ENCODE measurements around the gene STAC3. TPM values are rescaled to one million over a fixed set of nuclear protein-coding genes. Genes with fewer than 3 reads are reported as not detected.

STAC3 gene
- total RNA-seq, 2 experiments from 2014 or later = 7.5 to 9.9 TPM

DNA sequence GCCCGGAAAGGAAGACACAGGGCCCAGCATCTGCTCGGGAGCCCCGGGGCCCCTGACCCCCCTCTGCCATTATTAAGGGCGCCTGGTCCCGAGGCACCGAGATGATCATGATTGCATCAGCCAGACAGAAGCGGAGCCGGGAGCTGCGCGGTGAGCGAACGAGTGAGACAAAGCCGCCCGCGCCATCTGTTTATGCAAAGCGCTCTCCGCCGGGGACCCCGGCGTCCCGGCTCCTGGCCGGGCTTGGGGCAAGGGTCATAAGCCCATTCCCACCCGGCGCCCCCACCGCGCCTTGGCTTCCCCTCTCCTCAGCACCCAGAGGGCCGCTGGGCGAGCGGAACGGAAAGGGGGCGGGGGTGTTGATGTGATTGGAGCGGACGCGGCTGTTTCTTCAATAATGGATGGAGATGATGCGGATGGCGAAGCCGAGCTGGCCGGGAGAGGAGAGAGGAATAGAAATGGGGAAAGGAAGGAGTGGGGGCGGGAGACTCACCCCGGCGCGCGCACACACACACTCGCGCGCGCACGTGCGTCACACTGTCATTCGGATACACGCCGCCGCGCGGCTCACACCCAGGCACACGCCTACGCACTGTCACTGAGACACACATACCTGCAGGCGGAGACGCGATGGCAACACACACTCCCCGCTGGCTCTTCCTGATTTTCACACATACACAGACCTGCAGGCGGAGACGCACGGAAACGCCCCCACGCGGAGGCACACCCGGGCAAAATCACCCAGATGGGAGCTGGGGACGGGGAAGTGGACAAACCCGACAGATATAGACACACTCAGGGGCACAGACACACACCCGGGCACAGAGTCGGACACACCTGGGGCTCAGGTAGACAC, 10.7 kb downstream of the STAC3 start:
- H3K36me3 Mint-ChIP-seq (ENCODE audit: low read depth) = peaks cover 11% of the 10 kb centered on the region
- peaks cover 85% of the 10 kb centered on the region for H3K4me1 Mint-ChIP-seq (ENCODE audit: low read depth)
- peak overlapping the region; percentile 83 for H3K4me3 Mint-ChIP-seq
- ChIA-PET CTCF (interaction anchor here (0.6 to 12.3 kb wide), 13 partner anchors 8 to 637 kb away, joined by 3 to 389 read pairs (median 4); partner anchors contain the start of genes GLI1, INHBE, SHMT2 and STAC3), POLR2A (interaction anchor here (0.6 to 3.4 kb wide), 3 partner anchors 11 to 142 kb away, joined by 4 to 11 read pairs (median 5); partner anchors contain the start of gene SHMT2)
- ATAC-seq (peak; percentile 31), DNase-seq (peak; percentile 72)
- no peaks in the 10 kb centered on the region for H3K9me3 Mint-ChIP-seq (ENCODE audit: insufficient read depth)
- H3K27me3 Mint-ChIP-seq (ENCODE audit: low read depth) = peaks cover 43% of the 10 kb centered on the region
- H3K27ac Mint-ChIP-seq = peak overlapping the region; percentile 68

DNA sequence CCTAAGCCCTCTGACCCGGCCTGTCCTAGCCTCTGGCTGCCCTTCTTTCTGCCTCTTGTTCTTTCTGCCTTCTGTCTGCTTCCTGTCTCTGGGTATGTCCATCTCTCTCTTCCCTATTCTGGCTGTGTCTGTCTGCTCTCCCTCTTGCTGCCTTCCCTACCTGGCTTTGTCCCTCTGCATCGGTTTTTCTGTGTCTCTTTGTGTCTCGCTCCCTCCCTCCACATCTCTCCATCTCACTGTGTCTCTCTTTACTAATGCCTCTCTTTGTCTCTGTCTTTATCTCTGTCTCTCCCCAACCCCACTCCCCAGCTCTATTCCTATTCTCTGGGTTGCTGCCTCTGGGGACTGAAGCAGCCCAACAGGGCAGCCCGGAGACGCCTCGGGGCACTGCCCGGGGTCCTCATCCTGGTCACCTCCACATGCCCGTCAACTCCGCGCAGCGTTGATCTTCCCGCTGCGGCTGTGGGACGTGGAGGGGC, 11.4 kb downstream of the STAC3 start:
- Mint-ChIP-seq H3K4me3 (peak overlapping the region; percentile 83), H3K4me1 (ENCODE audit: low read depth) (peaks cover 87% of the 10 kb centered on the region), H3K27me3 (ENCODE audit: low read depth) (peaks cover 43% of the 10 kb centered on the region), H3K27ac (peak overlapping the region; percentile 61), H3K36me3 (ENCODE audit: low read depth) (peaks cover 14% of the 10 kb centered on the region), H3K9me3 (ENCODE audit: insufficient read depth) (no peaks in the 10 kb centered on the region)
- ATAC-seq (peak; percentile 0), DNase-seq (no peak)
- POLR2A ChIA-PET = interaction anchor here (2.2 to 2.5 kb wide), 2 partner anchors 10 to 13 kb away, joined by 5 to 13 read pairs; partner anchors contain the start of gene SHMT2
- CTCF ChIA-PET = interaction anchor here (0.9 to 12.3 kb wide), 17 partner anchors 9 to 227 kb away, joined by 3 to 389 read pairs (median 4); partner anchors contain the start of genes GLI1, INHBE, SHMT2 and STAC3

DNA sequence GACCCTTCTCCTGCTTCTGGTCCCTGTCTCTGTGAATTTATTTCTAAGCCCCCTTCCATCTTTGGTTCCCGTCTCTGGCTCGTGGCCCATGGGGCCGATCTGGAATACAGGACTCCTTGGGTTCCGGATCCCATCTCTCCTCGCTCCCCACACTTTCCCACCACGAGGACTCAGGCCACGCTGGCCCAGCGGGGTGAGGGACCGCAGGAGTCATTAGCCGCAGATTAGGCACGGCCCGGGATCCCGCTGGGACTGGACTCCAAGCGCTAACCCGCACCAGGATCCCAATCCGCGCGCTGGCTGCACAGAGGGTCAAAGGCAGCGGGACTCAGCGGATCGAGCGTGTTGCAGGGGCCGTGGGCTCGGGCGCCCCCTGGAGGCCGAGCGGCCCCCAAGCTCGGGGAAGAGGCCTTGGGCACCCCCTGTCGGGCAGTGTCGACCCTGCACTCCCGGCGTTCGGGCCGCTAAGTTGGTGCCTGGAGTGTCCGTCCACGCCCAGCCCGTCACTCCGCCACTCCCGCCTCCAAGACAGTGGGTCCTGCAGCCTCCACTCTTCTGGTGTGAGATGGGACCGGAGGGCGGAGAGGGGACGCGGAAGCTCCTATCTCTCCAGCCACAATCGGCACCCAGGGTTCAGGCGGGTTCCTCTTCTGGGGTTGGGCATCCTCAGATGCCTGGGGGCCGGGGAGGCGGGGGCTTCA, 12.0 kb downstream of the STAC3 start:
- peak overlapping the region; percentile 83 for H3K4me3 Mint-ChIP-seq
- peak; percentile 64 for ATAC-seq
- peaks cover 91% of the 10 kb centered on the region for H3K4me1 Mint-ChIP-seq (ENCODE audit: low read depth)
- peak; percentile 90 for DNase-seq
- H3K27ac Mint-ChIP-seq = peak overlapping the region; percentile 40
- CTCF ChIA-PET = interaction anchor here (0.9 to 12.3 kb wide), 17 partner anchors 9 to 228 kb away, joined by 3 to 389 read pairs (median 4); partner anchors contain the start of genes GLI1, INHBE, NXPH4 and SHMT2
- H3K27me3 Mint-ChIP-seq (ENCODE audit: low read depth) = peaks cover 43% of the 10 kb centered on the region
- no peaks in the 10 kb centered on the region for H3K9me3 Mint-ChIP-seq (ENCODE audit: insufficient read depth)
- POLR2A ChIA-PET = interaction anchor here (0.5 to 2.5 kb wide), 4 partner anchors 9 to 42 kb away, joined by 3 to 13 read pairs (median 4); partner anchors contain the start of gene SHMT2
- H3K36me3 Mint-ChIP-seq (ENCODE audit: low read depth) = peaks cover 20% of the 10 kb centered on the region

DNA sequence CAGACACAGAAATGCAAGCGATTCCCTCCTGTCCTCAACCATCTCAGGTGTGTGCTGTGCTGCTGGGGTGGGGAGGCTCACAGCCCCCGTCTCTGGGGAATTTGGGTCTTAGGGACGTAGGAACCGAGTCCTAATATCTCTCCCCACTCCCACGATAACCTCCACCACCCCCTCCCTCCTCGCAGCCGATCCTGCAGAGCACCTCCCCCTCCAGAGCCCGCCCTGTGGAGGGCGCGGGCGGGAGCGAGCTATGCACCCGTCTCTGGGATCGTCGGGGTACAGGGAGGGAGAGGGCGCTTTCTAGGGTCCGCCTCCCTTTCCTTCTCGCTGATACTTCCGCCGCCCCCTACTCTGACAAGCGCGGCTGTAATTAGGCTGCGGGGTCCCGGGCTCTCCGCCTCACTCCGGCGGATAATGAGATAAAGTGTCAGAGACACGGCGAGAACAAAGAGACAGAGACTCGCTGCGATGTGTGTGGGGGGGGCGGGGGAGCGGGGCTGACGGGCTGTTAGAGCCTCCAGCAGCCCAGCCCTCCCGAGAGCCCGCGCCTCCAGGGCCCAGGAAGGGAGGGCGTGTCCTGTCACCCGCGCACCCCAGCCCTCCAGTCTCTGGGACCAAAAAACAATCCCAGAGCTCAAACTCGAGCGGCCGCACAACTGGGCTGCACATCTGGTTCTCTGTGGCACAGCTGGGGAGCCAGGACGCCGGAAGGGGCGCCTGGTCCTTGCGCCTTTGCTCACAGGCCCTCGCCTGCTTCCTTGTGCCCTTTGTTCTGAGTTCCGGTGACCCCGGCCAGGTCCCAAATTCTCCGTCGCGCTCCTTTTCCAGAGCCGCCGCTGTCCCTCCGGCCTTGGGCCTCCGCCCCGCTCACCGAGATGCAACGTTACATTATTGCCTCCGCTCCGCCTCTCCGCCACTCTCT, 12.8 kb downstream of the STAC3 start:
- peak overlapping the region; percentile 40 for H3K27ac Mint-ChIP-seq
- no peaks in the 10 kb centered on the region for H3K9me3 Mint-ChIP-seq (ENCODE audit: insufficient read depth)
- POLR2A ChIA-PET = interaction anchor here (1.1 to 2.2 kb wide), 3 partner anchors 8 to 15 kb away, joined by 3 to 13 read pairs (median 7); partner anchors contain the start of gene SHMT2
- H3K4me3 Mint-ChIP-seq = peak overlapping the region; percentile 83
- H3K4me1 Mint-ChIP-seq (ENCODE audit: low read depth) = peaks cover 88% of the 10 kb centered on the region
- CTCF ChIA-PET = interaction anchor here (0.9 to 12.3 kb wide), 13 partner anchors 10 to 230 kb away, joined by 3 to 389 read pairs (median 4); partner anchors contain the start of genes GLI1, NXPH4, SHMT2 and STAT6
- DNase-seq (peak; percentile 49), ATAC-seq (peak; percentile 3)
- H3K36me3 Mint-ChIP-seq (ENCODE audit: low read depth) = peaks cover 28% of the 10 kb centered on the region
- peaks cover 43% of the 10 kb centered on the region for H3K27me3 Mint-ChIP-seq (ENCODE audit: low read depth)

DNA sequence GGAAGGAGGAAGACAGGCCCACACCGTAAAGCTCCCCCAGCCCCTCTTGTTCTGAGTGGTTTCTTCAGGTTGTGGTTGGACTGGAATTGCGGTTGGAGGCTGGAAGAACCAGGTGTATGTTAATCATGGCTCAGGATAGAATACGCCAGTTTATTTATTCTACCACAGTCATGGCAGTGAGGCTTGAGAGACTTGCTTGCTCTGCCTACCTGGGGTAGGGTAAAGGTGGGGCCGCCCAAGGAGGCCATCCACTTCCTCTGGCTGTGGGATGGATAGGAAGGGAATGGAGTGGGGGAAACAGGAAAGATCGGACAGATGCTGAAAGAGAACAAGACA, 13.4 kb downstream of the STAC3 start:
- peaks cover 41% of the 10 kb centered on the region for H3K27me3 Mint-ChIP-seq (ENCODE audit: low read depth)
- no peak for DNase-seq
- no peak for ATAC-seq
- peaks cover 82% of the 10 kb centered on the region for H3K4me1 Mint-ChIP-seq (ENCODE audit: low read depth)
- POLR2A ChIA-PET = interaction anchor here (1.1 to 2.2 kb wide), 3 partner anchors 8 to 15 kb away, joined by 3 to 13 read pairs (median 7); partner anchors contain the start of gene SHMT2
- H3K9me3 Mint-ChIP-seq (ENCODE audit: insufficient read depth) = no peaks in the 10 kb centered on the region
- H3K36me3 Mint-ChIP-seq (ENCODE audit: low read depth) = peaks cover 34% of the 10 kb centered on the region
- no peak overlapping the region for H3K27ac Mint-ChIP-seq
- CTCF ChIA-PET = interaction anchor here (1.1 to 12.3 kb wide), 4 partner anchors 10 to 229 kb away, joined by 3 to 389 read pairs (median 126); partner anchors contain the start of gene SHMT2
- H3K4me3 Mint-ChIP-seq = peak overlapping the region; percentile 6

DNA sequence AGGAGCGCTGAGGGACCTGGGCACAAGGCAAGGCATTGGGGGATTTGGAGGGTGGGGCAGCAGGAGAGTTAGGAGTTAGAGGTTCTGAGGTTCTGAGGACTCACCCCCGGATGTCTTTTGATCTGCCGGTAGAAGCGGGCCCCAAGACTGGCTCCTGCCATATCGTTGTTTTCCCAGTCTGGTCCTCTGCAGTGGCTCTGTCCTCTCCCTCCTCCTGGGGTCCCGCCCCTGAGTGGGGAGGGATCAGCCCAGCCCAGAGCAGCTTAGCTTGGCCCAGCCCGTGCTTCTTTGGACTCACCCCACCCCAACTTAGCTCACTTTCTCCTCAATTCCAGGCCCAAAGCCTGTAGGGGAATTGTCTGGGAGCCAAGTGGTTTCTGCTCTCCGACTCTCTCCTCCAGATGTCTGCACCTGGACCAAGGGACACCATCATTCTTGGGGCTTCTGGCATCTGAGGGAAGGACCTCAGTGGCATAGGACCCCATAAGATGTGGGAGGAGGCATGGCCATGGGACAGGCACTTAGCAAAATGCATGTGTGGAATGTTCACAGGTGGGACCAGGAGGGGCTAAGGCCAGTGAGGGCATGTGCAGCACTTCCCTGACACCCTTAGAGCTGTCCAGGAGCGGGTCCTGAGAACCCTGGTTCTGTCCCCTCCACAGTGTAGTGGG, 13.9 kb downstream of the STAC3 start:
- no peak overlapping the region for H3K27ac Mint-ChIP-seq
- no peak for ATAC-seq
- H3K9me3 Mint-ChIP-seq (ENCODE audit: insufficient read depth) = no peaks in the 10 kb centered on the region
- H3K36me3 Mint-ChIP-seq (ENCODE audit: low read depth) = peaks cover 38% of the 10 kb centered on the region
- peaks cover 38% of the 10 kb centered on the region for H3K27me3 Mint-ChIP-seq (ENCODE audit: low read depth)
- ChIA-PET POLR2A (interaction anchor here (1.1 to 2.0 kb wide), 3 partner anchors 10 to 14 kb away, joined by 3 to 7 read pairs (median 4); no protein-coding TSS in a partner anchor), CTCF (interaction anchor here (1.1 to 12.3 kb wide), 3 partner anchors 9 to 229 kb away, joined by 3 to 389 read pairs (median 246); partner anchors contain the start of gene SHMT2)
- no peak for DNase-seq
- H3K4me3 Mint-ChIP-seq = peak overlapping the region; percentile 6
- peaks cover 77% of the 10 kb centered on the region for H3K4me1 Mint-ChIP-seq (ENCODE audit: low read depth)

DNA sequence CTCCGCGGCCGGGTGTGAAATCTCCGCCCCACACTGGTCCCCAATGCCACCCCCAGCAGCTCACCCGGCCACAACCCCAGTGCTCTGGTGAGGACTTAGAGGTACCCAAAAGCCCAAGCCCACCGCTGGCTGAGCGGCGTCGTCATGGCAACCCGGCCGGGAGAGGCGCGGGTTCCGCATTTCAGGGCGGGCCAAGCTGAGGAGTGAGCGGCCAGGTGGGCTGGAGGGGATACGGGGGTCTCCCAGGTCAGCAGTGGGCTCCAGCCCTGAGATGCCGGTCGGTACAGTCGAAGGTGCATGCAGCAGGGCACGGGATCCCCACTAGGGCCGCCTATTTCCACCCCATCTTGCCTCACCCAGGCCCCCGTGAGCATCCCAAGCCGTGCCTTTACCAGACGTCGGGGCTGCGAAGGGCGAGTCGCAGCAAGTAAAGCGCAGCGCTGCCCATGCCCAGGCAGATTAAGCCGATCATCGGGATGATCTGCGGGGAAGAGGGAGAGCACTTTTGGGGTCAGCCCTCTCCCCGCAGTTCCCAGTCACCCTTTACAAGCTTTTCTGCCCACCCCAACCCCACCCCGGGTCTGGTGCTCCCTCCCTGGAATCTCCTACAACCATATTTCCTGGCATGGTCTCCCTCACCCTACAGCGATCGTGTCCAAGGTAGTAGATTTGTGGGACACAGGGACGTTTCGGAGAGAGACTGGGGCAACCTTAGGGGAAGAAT, 14.6 kb downstream of the STAC3 start:
- peaks cover 74% of the 10 kb centered on the region for H3K4me1 Mint-ChIP-seq (ENCODE audit: low read depth)
- peaks cover 31% of the 10 kb centered on the region for H3K27me3 Mint-ChIP-seq (ENCODE audit: low read depth)
- ChIA-PET CTCF (interaction anchor here (9.7 to 12.3 kb wide), 2 partner anchors 9 to 22 kb away, joined by 246 to 389 read pairs; partner anchors contain the start of gene SHMT2), POLR2A (interaction anchor here (1.9 to 2.0 kb wide), 2 partner anchors 10 to 13 kb away, joined by 4 to 7 read pairs; no protein-coding TSS in a partner anchor)
- no peak for DNase-seq
- H3K36me3 Mint-ChIP-seq (ENCODE audit: low read depth) = peaks cover 45% of the 10 kb centered on the region
- ATAC-seq = no peak
- no peak overlapping the region for H3K4me3 Mint-ChIP-seq
- H3K27ac Mint-ChIP-seq = no peak overlapping the region
- H3K9me3 Mint-ChIP-seq (ENCODE audit: insufficient read depth) = no peaks in the 10 kb centered on the region

DNA sequence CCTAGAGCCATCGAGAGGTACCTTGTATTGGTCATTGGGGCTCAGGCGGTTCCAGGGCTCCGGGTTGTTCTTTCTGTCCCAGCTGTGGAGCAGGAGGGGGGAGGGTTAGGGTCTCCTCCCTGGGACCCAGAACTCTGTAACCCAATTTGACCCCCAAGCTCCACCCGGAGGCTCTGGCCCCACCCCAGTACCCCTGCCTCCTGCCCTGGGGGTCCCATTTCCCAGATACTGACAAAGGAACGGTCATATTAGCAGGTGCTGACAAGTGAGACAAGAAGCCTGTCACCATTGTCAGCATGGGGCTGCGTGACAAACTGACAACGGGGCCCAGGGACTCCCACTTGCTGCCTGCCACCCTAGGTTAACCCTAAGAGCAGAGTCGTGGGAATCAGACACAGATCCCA, 15.3 kb downstream of the STAC3 start:
- POLR2A ChIA-PET = interaction anchor here (1.9 kb wide), 1 partner anchor 9 kb away, joined by 4 read pairs; no protein-coding TSS in a partner anchor
- Mint-ChIP-seq H3K27me3 (ENCODE audit: low read depth) (peaks cover 24% of the 10 kb centered on the region), H3K36me3 (ENCODE audit: low read depth) (peaks cover 52% of the 10 kb centered on the region), H3K27ac (no peak overlapping the region), H3K4me1 (ENCODE audit: low read depth) (peaks cover 74% of the 10 kb centered on the region), H3K4me3 (no peak overlapping the region), H3K9me3 (ENCODE audit: insufficient read depth) (no peaks in the 10 kb centered on the region)
- no peak for ATAC-seq
- CTCF ChIA-PET = interaction anchor here (9.7 to 12.3 kb wide), 2 partner anchors 8 to 22 kb away, joined by 246 to 389 read pairs; partner anchors contain the start of gene SHMT2
- no peak for DNase-seq

DNA sequence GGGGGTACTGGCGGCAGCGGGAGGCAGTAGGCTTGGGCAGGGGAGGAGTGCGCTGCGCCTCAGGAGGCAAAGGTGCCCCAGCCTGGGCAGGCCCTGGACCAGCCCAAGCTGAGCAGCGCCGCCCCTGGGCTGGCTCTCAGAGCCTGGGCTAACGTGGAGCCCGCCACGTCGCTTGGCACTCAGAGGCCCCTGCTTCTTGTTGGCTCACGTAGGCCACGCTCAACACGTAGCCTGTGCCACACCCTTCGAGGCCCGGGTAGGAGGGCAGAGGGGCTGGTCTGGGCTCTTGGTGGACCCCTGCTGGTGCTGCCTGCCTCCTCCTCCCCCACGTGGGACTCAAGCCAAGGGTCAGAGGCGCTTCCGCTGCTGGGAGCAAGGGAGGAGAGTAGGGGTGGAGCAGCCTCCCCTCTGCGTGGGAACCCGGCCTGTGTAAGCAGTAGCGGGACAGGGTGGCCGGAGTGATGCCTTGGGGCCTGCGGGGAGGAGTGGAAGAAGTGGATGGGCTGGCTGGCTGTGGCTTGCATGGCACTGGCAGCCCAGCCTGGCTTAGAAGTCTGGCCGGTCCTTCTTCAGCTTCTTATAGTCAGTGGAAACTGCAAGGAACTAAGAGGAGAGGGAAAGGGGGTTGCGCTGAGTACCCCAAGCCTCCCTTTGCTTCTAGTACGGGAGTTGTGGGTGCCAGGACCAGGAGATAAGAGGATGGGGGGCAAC, 15.8 kb downstream of the STAC3 start:
- H3K36me3 Mint-ChIP-seq (ENCODE audit: low read depth) = peaks cover 57% of the 10 kb centered on the region
- peaks cover 74% of the 10 kb centered on the region for H3K4me1 Mint-ChIP-seq (ENCODE audit: low read depth)
- H3K9me3 Mint-ChIP-seq (ENCODE audit: insufficient read depth) = no peaks in the 10 kb centered on the region
- POLR2A ChIA-PET = interaction anchor here (1.9 kb wide), 1 partner anchor 8 kb away, joined by 4 read pairs; no protein-coding TSS in a partner anchor
- peaks cover 19% of the 10 kb centered on the region for H3K27me3 Mint-ChIP-seq (ENCODE audit: low read depth)
- no peak overlapping the region for H3K27ac Mint-ChIP-seq
- DNase-seq (no peak), ATAC-seq (no peak)
- no peak overlapping the region for H3K4me3 Mint-ChIP-seq
- CTCF ChIA-PET = interaction anchor here (12.3 kb wide), 1 partner anchor 7 kb away, joined by 389 read pairs; the partner anchor contains the start of gene SHMT2

All from activated CD8-positive, alpha-beta T cell treated with anti-CD3 and anti-CD28 coated beads, Interleukin-2, amount 10 ng/mL, durations not matched to agents 7 days and 5 days (primary cell).